ENCODE results near the gene PDCD4. TPM values are rescaled to one million over a fixed set of nuclear protein-coding genes. Genes with fewer than 3 reads are reported as not detected.

PDCD4 gene
- polyA plus RNA-seq, 3 donors = 195 to 273 (median 227) TPM

DNA sequence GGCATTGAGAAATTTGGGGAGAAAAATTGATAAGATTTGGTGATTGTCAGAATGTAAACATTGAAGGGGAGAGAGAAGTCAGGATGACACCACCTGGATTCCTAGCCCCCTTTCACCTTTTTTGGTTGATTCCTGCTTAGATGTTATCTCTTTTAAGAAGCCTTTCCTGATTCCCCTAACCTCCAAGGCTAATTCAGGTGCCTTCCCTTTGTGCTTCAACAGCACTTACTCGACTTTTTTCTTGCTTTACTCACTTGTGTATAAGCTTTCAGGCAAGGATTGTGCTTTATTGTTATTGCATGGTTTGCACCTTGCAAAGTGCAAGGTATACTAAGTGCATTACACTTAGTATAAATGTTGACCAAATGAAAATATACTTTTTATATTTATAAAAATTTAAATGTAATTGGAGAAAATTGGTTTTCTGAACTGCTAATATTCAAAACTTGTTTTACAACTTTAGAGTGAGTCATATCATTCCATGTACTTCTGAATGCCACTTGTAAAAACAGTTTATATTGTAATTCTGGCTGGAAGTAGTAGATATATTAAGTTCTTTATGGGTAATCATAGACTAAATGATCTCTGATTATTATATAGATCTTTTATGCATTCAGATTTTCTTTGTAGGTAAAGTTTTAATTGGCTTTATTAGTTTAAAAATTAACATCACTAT, 60.9 kb downstream of the PDCD4 start:
- DNase-seq (ENCODE audit: extremely low read depth in 1 of 11, low read depth in 9 of 11, low spot score in 4 of 11) = no peak

DNA sequence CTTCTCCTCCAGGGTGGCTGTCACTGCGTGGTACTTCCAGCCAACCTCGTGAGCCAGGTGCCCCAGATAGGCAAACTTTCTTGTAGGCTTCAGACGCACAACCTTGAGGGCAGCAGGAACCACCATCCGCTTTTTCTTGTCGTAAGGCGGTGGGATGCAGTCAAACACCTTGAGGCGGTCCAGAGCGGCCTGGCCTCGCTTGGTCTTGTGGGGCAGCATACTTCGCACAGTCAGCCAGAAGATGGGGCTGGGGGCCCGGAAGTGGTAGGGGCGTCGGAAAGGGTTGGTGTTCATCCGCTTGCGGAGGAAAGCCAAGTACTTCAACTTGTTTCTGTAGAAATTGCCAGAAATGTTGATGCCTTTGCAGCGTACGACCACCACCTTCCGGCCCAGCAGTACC, 65.0 kb downstream of the PDCD4 start:
- DNase-seq (ENCODE audit: extremely low read depth in 1 of 11, low read depth in 9 of 11, low spot score in 4 of 11) = no peak

- DNase-seq (ENCODE audit: extremely low read depth in 1 of 11, low read depth in 9 of 11, low spot score in 4 of 11) = no peak
Observed at GRCh38 chr10:110939419-110939818, 67.7 kb downstream of the PDCD4 start.

DNA sequence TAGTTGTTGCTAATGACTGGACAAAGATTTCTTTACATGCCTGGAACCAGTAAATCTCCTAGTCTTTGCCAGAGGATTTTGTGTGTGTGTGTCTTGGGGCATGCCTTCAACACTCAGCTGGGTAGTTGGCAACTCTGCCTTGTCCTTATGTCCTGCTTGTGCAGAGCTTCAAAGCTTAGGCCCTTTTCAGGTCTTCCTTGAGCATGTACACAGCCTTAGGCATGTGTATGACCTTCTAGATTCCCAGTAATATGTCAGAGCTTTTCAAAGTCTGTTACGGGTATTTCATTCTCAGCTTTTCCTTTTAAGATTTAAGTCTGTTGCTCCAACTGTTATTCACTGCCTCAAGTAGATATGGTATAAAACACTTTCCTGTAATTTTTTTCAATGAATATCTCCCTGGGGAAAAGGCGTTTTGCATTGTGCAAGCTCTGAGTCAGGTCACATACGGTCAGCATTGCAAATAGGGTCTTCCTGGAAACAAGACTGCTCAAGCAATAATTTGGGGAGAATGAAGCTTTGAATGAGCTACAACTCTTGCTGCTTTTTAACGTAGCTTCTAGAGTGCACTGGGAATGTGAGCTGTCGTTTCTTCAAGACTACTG, 73.2 kb downstream of the PDCD4 start:
- DNase-seq (ENCODE audit: extremely low read depth in 1 of 11, low read depth in 9 of 11, low spot score in 4 of 11) = no peak

DNA sequence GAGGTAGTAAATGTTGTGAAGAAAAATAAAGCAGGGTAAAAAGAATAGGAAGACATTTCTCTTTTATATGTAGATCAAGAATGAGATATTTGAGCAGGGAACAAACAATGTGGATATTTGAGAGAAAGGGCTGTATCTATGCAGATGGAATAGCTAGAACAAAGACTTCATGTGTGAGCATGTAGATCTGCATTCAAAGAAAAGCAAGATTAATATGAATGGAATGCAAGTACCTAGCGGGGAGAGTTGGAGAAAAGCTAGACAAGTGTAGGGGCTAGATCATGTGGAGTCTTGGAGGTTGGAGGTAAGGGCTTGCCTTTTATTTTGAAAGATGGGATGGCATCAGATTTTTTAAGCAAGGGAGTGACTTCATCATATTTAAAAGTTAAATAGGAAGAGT, 74.8 kb downstream of the PDCD4 start:
- DNase-seq (ENCODE audit: extremely low read depth in 1 of 11, low read depth in 9 of 11, low spot score in 4 of 11) = no peak

GRCh38 chr10:110947061-110947595, 75.4 kb downstream of the PDCD4 start:
- DNase-seq (ENCODE audit: extremely low read depth in 1 of 11, low read depth in 9 of 11, low spot score in 4 of 11) = no peak

Other genes starting within 250 kb of the PDCD4 start
- gene RBM20, start 227.6 kb upstream of the PDCD4 start, polyA plus RNA-seq (ENCODE audit: insufficient read length in 3 of 3) = 1 to 10 TPM; 4.9 to 7.9 (median 6.1) TPM
- gene BBIP1, start 47.3 kb downstream of the PDCD4 start, polyA plus RNA-seq (ENCODE audit: insufficient read length in 3 of 3) = 10 to 100 TPM; 40.6 to 58.4 (median 55.0) TPM
- gene SHOC2, start 47.7 kb downstream of the PDCD4 start, polyA plus RNA-seq (ENCODE audit: insufficient read length in 3 of 3) = 10 to 100 TPM; 33.3 to 40.7 (median 35.9) TPM
- gene ADRA2A, start 205.1 kb downstream of the PDCD4 start, polyA plus RNA-seq (ENCODE audit: insufficient read length in 3 of 3) = 1 to 10 TPM; 2.3 to 6.0 (median 2.5) TPM

Data from renal cortex interstitium (tissue), 11 donors.